ENCODE measurements around the gene FER1L5.

Gene FER1L5

GRCh38 chr2:96734880-96735583 is 92.5 kb downstream of the FER1L5 start:
- in situ Hi-C loops (cut with MboI; ENCODE audit: low sequenced_read_pairs) = no loop called here

GRCh38 chr2:96737251-96737650 is 94.7 kb downstream of the FER1L5 start:
- in situ Hi-C loops (cut with MboI; ENCODE audit: low sequenced_read_pairs) = no loop called here

DNA sequence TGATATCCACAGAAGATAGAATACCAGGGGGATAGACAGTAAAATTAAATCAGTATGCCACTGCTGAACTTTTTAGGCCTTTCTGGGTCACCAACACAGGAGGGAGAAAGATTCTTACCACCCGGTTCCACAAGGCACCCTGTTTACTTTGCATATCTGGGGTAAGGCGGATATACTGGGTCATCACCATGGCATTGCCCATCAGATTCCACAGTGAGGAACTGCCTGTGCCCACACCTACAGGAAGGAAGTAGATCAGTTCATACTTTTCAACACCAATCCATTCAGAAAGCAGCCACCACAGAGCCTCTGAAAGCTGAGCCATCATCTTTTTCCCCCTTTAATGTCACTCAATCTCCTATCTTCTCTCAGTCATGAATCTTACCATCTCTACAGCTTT is 95.3 kb downstream of the FER1L5 start:
- in situ Hi-C loops (cut with MboI; ENCODE audit: low sequenced_read_pairs) = no loop called here

GRCh38 chr2:96739076-96739632 is 96.6 kb downstream of the FER1L5 start:
- in situ Hi-C loops (cut with MboI; ENCODE audit: low sequenced_read_pairs) = no loop called here

DNA sequence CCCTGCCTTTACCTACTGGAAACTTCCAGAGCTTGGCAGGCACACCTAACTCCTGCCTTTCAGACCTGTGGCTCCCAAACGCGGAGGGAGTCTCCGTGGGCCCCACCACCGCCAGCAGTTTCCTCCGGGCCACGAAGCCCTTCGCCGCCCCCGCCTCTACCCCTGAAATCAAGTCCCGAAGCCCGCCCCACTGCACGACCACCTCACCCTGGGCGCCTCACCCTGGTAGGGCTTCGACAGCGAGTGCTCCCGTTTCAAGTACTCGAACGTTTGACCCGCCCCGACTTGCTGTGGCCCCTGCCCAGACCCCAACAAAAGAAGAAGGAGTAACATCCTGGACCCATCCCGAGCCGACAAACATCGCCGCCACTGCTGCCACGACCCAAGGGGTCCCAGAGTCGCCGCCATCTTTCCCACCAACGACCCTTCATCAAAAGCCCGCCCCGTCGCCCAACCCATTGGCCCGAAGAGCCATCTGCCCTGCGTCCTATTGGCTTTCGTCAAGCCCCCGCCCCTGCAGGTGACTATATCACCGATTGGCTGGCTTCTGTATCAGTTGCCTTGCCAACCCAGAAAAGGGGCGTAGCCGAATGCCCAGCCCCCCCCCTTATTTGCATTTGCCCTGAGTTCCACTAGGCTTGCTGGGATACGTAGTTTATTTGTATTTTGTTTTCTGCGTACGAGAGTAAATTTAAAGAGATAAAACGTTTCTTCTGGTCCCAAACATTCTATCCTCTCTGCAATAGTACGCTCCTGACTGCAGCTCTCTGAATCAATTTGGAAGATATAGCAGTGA is 97.3 kb downstream of the FER1L5 start, which contains the start of gene LMAN2L:
Gene LMAN2L (minus strand): TSS at position 432 of the 796 bp plus-strand sequence. CDS start 24 bp downstream, at position 408.
- in situ Hi-C loops (cut with MboI; ENCODE audit: low sequenced_read_pairs) = no loop called here

DNA sequence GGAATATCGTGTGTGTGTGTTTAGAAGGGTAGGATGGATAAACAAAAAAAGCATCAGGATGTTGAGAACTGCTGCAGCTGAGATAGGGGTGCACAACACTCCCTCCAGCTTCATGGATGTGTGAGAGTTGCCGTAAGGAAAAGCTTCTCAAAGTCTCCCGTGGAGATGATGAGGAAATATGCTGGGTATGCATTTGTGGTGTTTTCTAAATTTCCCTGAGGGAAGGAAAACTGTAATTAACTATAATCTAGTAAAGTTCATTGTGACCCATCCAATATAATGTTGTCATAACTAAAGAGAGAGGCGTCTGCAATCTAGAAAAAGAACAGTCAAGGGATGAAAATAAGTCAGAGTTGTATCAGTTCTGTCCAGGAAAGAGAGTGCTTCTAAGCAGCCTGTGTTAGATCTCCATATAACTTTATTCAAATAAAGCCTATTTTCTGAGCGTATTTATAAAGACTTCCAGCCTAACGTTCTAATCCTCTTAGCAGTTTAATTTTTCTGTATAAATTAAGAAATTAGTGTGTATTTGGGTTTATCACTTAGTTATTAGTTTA is 104.6 kb downstream of the FER1L5 start:
- in situ Hi-C loops (cut with MboI; ENCODE audit: low sequenced_read_pairs) = no loop called here

- in situ Hi-C loops (cut with MboI; ENCODE audit: low sequenced_read_pairs) = no loop called here
These were observed 109.2 kb downstream of the FER1L5 start for GRCh38 chr2:96751800-96752199.

GRCh38 chr2:96753661-96754282 is 111.2 kb downstream of the FER1L5 start:
- in situ Hi-C loops (cut with MboI; ENCODE audit: low sequenced_read_pairs) = no loop called here

DNA sequence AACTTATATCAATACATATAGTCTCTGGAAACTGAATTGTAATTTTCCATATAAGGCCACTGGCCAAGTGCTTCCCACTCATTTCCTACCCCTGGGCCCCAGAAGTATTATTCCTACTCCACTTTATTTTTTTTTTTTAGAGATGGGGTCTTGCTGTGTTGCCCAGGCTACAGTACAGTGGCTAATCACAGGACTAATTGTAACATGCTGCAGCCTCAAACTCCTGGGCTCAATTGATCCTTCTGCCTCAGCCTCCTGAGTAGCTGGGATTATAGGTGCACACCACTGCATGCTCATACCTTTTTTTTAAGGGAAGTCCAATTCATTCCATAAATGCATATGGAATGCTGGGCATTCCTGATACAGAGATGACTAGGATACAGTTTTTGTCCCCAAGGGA is 111.8 kb downstream of the FER1L5 start:
- in situ Hi-C loops (cut with MboI; ENCODE audit: low sequenced_read_pairs) = no loop called here
